GM23248 (cell line): ENCODE data around the gene PHLPP1. TPM values are rescaled to one million over a fixed set of nuclear protein-coding genes. Genes with fewer than 3 reads are reported as not detected.

ENCODE experiments used
- DNase-seq: peaks from one replicate; pipeline ENCODE4 v3.0.0-alpha.2; 2015
- H2AFZ ChIP-seq: fragments of 200-600 bp; sonication (generic); 2 replicates; pipeline ENCODE4 v1.6.1; 2016; ENCODE audit warnings: antibody characterized with exemption
- H3F3A ChIP-seq: fragments of 200-600 bp; sonication (generic); 2 replicates; pipeline ENCODE4 v1.6.1; 2016; ENCODE audit warnings: mild to moderate bottlenecking, antibody characterized with exemption, mixed run types; ENCODE audit not compliant: insufficient read depth
- H3K27ac ChIP-seq: fragments of 200-600 bp; sonication (generic); 2 replicates; pipeline ENCODE4 v1.5.1; 2016; ENCODE audit warnings: mild to moderate bottlenecking
- H3K27me3 ChIP-seq: fragments of 200-600 bp; sonication (generic); replicated peaks from 2 replicates; pipeline ENCODE4 v1.6.1; 2016; ENCODE audit warnings: mild to moderate bottlenecking; ENCODE audit not compliant: insufficient read depth
- H3K36me3 ChIP-seq: fragments of 200-600 bp; sonication (generic); 2 replicates; pipeline ENCODE4 v1.6.1; 2016; ENCODE audit warnings: low read depth, mild to moderate bottlenecking
- H3K4me1 ChIP-seq: fragments of 200-600 bp; sonication (generic); 2 replicates; pipeline ENCODE4 v1.6.1; 2016; ENCODE audit warnings: mild to moderate bottlenecking; ENCODE audit not compliant: insufficient read depth
- H3K4me2 ChIP-seq: fragments of 200-600 bp; sonication (generic); one replicate; pipeline ENCODE4 v1.6.1; 2016; ENCODE audit warnings: mild to moderate bottlenecking; ENCODE audit not compliant: unreplicated experiment
- H3K4me3 ChIP-seq: fragments of 200-600 bp; sonication (generic); 2 replicates; pipeline ENCODE4 v1.5.1; 2016; ENCODE audit warnings: mild to moderate bottlenecking
- H3K79me2 ChIP-seq: fragments of 200-600 bp; sonication (generic); 2 replicates; pipeline ENCODE4 v1.6.1; 2016; ENCODE audit warnings: mild to moderate bottlenecking; ENCODE audit not compliant: insufficient read depth
- H3K9ac ChIP-seq: fragments of 200-600 bp; sonication (generic); 2 replicates; pipeline ENCODE4 v1.6.1; 2016; ENCODE audit warnings: mild to moderate bottlenecking
- H3K9me2 ChIP-seq: fragments of 200-600 bp; sonication (generic); 2 replicates; pipeline ENCODE4 v1.6.1; 2016; ENCODE audit warnings: mixed run types, mild to moderate bottlenecking, moderate library complexity; ENCODE audit not compliant: insufficient read depth
- H3K9me3 ChIP-seq: fragments of 200-600 bp; sonication (generic); one replicate; pipeline ENCODE4 v1.6.1; 2017; ENCODE audit warnings: low read depth
- H4K20me1 ChIP-seq: fragments of 200-600 bp; sonication (generic); 2 replicates; pipeline ENCODE4 v1.6.0; 2016; ENCODE audit not compliant: insufficient read depth
- EZH2 ChIP-seq: fragments of 200-600 bp; sonication (generic); IDR thresholded peaks from 2 replicates; pipeline ENCODE4 v1.6.1; 2018; ENCODE audit warnings: antibody characterized with exemption, mild to moderate bottlenecking; ENCODE audit not compliant: insufficient read depth, poor library complexity, severe bottlenecking
- EZH2phosphoT487 ChIP-seq: fragments of 200-600 bp; sonication (generic); IDR thresholded peaks from 2 replicates; pipeline ENCODE4 v1.6.1; 2018; ENCODE audit warnings: antibody characterized with exemption, moderate library complexity, mild to moderate bottlenecking, low read depth; ENCODE audit not compliant: insufficient read depth
- WGBS, 2 experiments: methylation state at CpG; one replicate each; pipeline ENCODE4 v1.1.6; 2015 to 2017; ENCODE audit warnings: low lambda C conversion rate in 2 of 2, low coverage in 1 of 2; ENCODE audit errors: missing lambda C conversion rate in 2 of 2; 5-methylcytosine and 5-hydroxymethylcytosine counted together
- in situ Hi-C: fragments of 300-500 bp; cut with MboI; formaldehyde crosslinking; loops from 2 replicates; pipeline ENCODE4 v1.15.0; 2020
- polyA plus RNA-seq: library from polyadenylated mRNA; unstranded; fragments of >200 nt; fragmentation: Nextera tagmentation; extraction: Ambion mirVana; gene quantifications from 2 replicates; pipeline ENCODE4 v1.2.1, GENCODE V29; 2016
- total RNA-seq: library from RNA; depleted of rRNA; stranded (reverse); fragments of >200 nt; shearing (Covaris generic); gene quantifications from 2 replicates; pipeline ENCODE4 v1.2.3, GENCODE V29; 2014

The PHLPP1 gene
- total and polyA plus RNA-seq, 2 experiments from 2014 or later: 1.1 to 6.8 TPM

GRCh38 chr18:62868645-62869044, 153.3 kb downstream of the PHLPP1 start:
- DNase-seq: no peak
- in situ Hi-C loops: no loop called here
- TF ChIP-seq EZH2 (no peak), EZH2phosphoT487 (no peak)

DNA sequence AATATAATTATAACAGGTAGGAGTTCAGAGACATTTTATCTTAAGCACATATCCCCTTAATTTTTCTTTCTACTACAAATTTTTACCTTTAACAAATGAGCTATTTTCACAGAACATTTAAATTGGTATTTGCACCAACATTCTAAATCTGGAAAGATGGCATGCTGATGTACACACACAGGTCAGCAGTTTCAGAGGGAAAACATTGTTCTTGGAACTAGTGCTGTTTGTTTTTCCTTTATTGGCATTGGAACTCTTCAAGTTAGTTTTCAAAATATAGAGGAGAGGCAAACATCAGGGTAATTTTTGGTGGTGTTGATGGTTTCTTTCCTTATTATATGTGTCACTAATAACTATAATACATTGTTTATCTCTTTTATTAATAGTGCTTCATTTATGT, 155.3 kb downstream of the PHLPP1 start:
- no peak overlapping the region for H3K9ac ChIP-seq
- no peak for DNase-seq
- no peaks in the 10 kb centered on the region for H3K27me3 ChIP-seq
- H3K9me3 ChIP-seq: no peaks in the 10 kb centered on the region
- in situ Hi-C loops: no loop called here
- no peaks in the 10 kb centered on the region for H3K79me2 ChIP-seq
- no peak overlapping the region for H3K4me3 ChIP-seq
- TF ChIP-seq EZH2phosphoT487 (no peak), EZH2 (no peak)
- H4K20me1 ChIP-seq: no peaks in the 10 kb centered on the region
- no peak overlapping the region for H3K4me2 ChIP-seq
- no peak overlapping the region for H2AFZ ChIP-seq
- no peaks in the 10 kb centered on the region for H3K4me1 ChIP-seq
- H3K27ac ChIP-seq: no peak overlapping the region
- H3F3A ChIP-seq: no peaks in the 10 kb centered on the region
- H3K36me3 ChIP-seq: no peaks in the 10 kb centered on the region
- H3K9me2 ChIP-seq: no peaks in the 10 kb centered on the region

More at GRCh38 chr18:62868645-62869044, 153.3 kb downstream of the PHLPP1 start:
- no peaks in the 10 kb centered on the region for H3K27me3 ChIP-seq
- no peaks in the 10 kb centered on the region for H3K9me3 ChIP-seq
- no peak overlapping the region for H3K9ac ChIP-seq
- H3K9me2 ChIP-seq: no peaks in the 10 kb centered on the region
- no peak overlapping the region for H3K4me2 ChIP-seq
- H4K20me1 ChIP-seq: no peaks in the 10 kb centered on the region
- H3K79me2 ChIP-seq: no peaks in the 10 kb centered on the region
- H3K4me3 ChIP-seq: no peak overlapping the region
- H3K27ac ChIP-seq: no peak overlapping the region
- H3F3A ChIP-seq: no peaks in the 10 kb centered on the region
- no peaks in the 10 kb centered on the region for H3K36me3 ChIP-seq
- H2AFZ ChIP-seq: no peak overlapping the region
- H3K4me1 ChIP-seq: no peaks in the 10 kb centered on the region

DNA sequence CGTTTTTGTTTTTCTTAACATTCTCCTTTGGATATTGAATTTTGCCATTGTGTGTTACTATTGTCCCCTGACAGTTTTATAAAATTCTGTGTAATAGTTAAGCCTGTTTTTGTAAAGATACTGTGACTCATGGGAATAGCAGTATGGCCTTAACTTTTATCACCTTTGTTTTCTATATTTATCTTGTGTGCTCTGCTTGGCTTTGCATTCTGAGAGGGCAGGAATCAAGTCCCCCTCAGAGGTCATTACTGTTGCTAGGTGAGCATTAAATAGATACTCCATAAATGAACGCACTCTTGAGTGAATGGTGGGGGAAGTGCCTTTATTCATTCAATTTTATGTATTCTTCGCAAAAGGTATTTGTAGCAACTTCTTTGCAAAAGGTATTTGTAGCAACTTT, 160.0 kb downstream of the PHLPP1 start:
- no peak for DNase-seq
- Histone ChIP-seq H3K9me2 (no peaks in the 10 kb centered on the region), H3K27ac (no peak overlapping the region), H3K4me1 (peaks cover 32% of the 10 kb centered on the region), H4K20me1 (no peaks in the 10 kb centered on the region), H2AFZ (no peak overlapping the region), H3K27me3 (no peaks in the 10 kb centered on the region), H3K9ac (no peak overlapping the region), H3K79me2 (no peaks in the 10 kb centered on the region), H3K9me3 (no peaks in the 10 kb centered on the region), H3K4me3 (no peak overlapping the region), H3K4me2 (no peak overlapping the region), H3F3A (peaks cover 22% of the 10 kb centered on the region), H3K36me3 (no peaks in the 10 kb centered on the region)
- TF ChIP-seq EZH2phosphoT487 (no peak), EZH2 (no peak)
- 95 to 98% methylated on average over 3 of the region's 3 CpGs for WGBS, 2 experiments
- in situ Hi-C loops: no loop called here

GRCh38 chr18:62876111-62876510, 160.8 kb downstream of the PHLPP1 start:
- in situ Hi-C loops: no loop called here
- H3K27me3 ChIP-seq: no peaks in the 10 kb centered on the region
- H3K9me2 ChIP-seq: no peaks in the 10 kb centered on the region
- no peak overlapping the region for H3K4me2 ChIP-seq
- no peaks in the 10 kb centered on the region for H4K20me1 ChIP-seq
- peaks cover 22% of the 10 kb centered on the region for H3F3A ChIP-seq
- H3K4me1 ChIP-seq: peaks cover 37% of the 10 kb centered on the region
- TF ChIP-seq EZH2phosphoT487 (no peak), EZH2 (no peak)
- no peak overlapping the region for H3K27ac ChIP-seq
- H2AFZ ChIP-seq: no peak overlapping the region
- H3K79me2 ChIP-seq: no peaks in the 10 kb centered on the region
- no peaks in the 10 kb centered on the region for H3K9me3 ChIP-seq
- DNase-seq: no peak
- H3K36me3 ChIP-seq: no peaks in the 10 kb centered on the region
- WGBS, 2 experiments: 96 to 97% methylated on average over 4 of the region's 4 CpGs
- H3K4me3 ChIP-seq: no peak overlapping the region
- no peak overlapping the region for H3K9ac ChIP-seq

- H4K20me1 ChIP-seq: no peaks in the 10 kb centered on the region
- H3K36me3 ChIP-seq: no peaks in the 10 kb centered on the region
- peaks cover 22% of the 10 kb centered on the region for H3F3A ChIP-seq
- H3K9ac ChIP-seq: no peak overlapping the region
- TF ChIP-seq EZH2: no peak
- TF ChIP-seq EZH2phosphoT487: no peak
- no peaks in the 10 kb centered on the region for H3K9me3 ChIP-seq
- no peak overlapping the region for H3K27ac ChIP-seq
- H3K4me1 ChIP-seq: peaks cover 43% of the 10 kb centered on the region
- H3K9me2 ChIP-seq: no peaks in the 10 kb centered on the region
- H3K4me3 ChIP-seq: no peak overlapping the region
- no peak overlapping the region for H2AFZ ChIP-seq
- H3K4me2 ChIP-seq: peak overlapping the region; percentile 67
- 99 to 100% methylated on average over 3 of the region's 3 CpGs for WGBS, 2 experiments
- no peaks in the 10 kb centered on the region for H3K27me3 ChIP-seq
- H3K79me2 ChIP-seq: no peaks in the 10 kb centered on the region
- DNase-seq: no peak
- in situ Hi-C loops: no loop called here
Measured at GRCh38 chr18:62876828-62877227, 161.5 kb downstream of the PHLPP1 start.
